ENCODE data around the gene SCP2. TPM values are rescaled to one million over a fixed set of nuclear protein-coding genes. Genes with fewer than 3 reads are reported as not detected.

The SCP2 gene
- total and polyA plus RNA-seq, 8 donors: 45.7 to 110 (median 70.4) TPM

DNA sequence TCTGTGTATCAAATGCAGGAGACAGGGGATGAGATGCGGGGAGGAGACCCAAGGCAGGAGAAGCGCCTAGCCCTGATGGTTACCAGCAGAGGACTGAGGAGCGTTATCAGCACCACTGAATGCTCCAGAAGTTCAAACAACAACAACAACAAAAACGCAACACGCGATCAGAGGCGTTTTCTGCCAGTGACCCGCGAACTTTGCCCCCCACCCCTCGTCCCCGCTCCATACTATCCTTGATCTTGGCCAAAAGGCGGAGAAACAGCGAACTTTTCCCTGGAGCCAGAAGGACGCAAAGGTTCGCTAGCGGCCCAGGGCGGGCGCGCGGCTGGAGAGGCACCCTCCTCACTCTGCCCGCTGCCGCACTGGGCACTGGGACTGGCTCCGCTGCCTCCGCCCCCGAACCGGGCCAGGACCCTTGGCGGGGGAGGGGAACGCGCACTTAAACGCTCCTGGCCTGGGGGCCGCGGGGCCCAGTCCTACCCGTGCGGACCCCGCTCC lies 6.2 kb upstream of the SCP2 start:
- FAIRE-seq (no peak), DNase-seq (peak; percentile 36 to 78 (median 56)), ATAC-seq (peak; percentile 68 to 85 (median 76))
- Histone ChIP-seq H3K9me3 (no peaks in the 10 kb centered on the region), H3K27me3 (no peaks in the 10 kb centered on the region), H3K27ac (peak overlapping the region; percentile 83 to 91 (median 86)), H3K4me3 (peak overlapping the region; percentile 67 to 90 (median 75)), H3K4me1 (peaks cover 0 to 10% (median 6%) of the 10 kb centered on the region in 3 donors), H3K36me3 (no peaks in the 10 kb centered on the region)
- intact Hi-C loops (cut with DNase I): no loop called here
- TF ChIP-seq, protein P1, sequence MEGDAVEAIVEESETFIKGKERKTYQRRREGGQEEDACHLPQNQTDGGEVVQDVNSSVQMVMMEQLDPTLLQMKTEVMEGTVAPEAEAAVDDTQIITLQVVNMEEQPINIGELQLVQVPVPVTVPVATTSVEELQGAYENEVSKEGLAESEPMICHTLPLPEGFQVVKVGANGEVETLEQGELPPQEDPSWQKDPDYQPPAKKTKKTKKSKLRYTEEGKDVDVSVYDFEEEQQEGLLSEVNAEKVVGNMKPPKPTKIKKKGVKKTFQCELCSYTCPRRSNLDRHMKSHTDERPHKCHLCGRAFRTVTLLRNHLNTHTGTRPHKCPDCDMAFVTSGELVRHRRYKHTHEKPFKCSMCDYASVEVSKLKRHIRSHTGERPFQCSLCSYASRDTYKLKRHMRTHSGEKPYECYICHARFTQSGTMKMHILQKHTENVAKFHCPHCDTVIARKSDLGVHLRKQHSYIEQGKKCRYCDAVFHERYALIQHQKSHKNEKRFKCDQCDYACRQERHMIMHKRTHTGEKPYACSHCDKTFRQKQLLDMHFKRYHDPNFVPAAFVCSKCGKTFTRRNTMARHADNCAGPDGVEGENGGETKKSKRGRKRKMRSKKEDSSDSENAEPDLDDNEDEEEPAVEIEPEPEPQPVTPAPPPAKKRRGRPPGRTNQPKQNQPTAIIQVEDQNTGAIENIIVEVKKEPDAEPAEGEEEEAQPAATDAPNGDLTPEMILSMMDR (IDR thresholded peaks at IDR 0.05): no peak
- 8 to 9% methylated on average over 35 of the region's 35 CpGs for WGBS, 2 donors

- Histone ChIP-seq H3K27ac (peak overlapping the region; percentile 17 to 50 (median 30)), H3K36me3 (no peaks in the 10 kb centered on the region), H3K4me3 (peak overlapping the region in 2 of 4 donors; percentile 17 to 57), H3K27me3 (no peaks in the 10 kb centered on the region), H3K4me1 (peaks cover 10 to 21% (median 14%) of the 10 kb centered on the region in 3 donors), H3K9me3 (no peaks in the 10 kb centered on the region)
- ATAC-seq (peak in 3 of 4 donors; percentile 30 to 52 (median 30)), FAIRE-seq (no peak), DNase-seq (peak in 4 of 6 donors; percentile 48 to 62 (median 58))
- TF ChIP-seq, protein P1 (IDR thresholded peaks at IDR 0.05): no peak
- intact Hi-C loops (cut with DNase I): no loop called here
- WGBS, 2 donors: 9 to 12% methylated on average over 5 of the region's 5 CpGs
These were observed 1.5 kb upstream of the SCP2 start for GRCh38 chr1:52925571-52926005.

DNA sequence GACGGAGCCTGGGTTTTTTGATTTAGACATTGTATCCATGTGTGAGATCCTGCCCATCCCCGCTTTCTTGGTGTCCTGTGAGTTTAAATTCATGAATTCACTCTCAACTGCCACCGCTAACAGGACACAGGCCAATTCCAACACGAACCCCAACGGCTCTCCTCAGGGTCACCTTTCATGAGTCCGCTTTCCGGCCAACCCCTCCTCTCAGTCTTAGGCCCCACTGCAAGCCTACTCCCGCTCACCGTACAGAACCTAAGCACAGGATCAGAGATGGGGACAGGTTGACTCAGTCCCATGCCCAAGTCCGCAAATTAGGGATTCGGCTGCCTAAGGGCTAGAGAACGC lies 238 bp upstream of the SCP2 start:
- DNase-seq: no peak
- ATAC-seq: peak in 3 of 4 donors; percentile 41 to 55 (median 50)
- H3K27ac ChIP-seq: peak overlapping the region; percentile 14 to 71 (median 59)
- 6 to 7% methylated on average over 12 of the region's 12 CpGs for WGBS, 2 donors
- TF ChIP-seq, protein P1 (IDR thresholded peaks at IDR 0.05): no peak
- intact Hi-C loops (cut with DNase I): no loop called here
- peaks cover 10 to 21% (median 14%) of the 10 kb centered on the region in 3 donors for H3K4me1 ChIP-seq
- no peaks in the 10 kb centered on the region for H3K9me3 ChIP-seq
- FAIRE-seq: no peak
- H3K36me3 ChIP-seq: no peaks in the 10 kb centered on the region
- H3K27me3 ChIP-seq: no peaks in the 10 kb centered on the region
- peak overlapping the region; percentile 57 to 84 (median 66) for H3K4me3 ChIP-seq

DNA sequence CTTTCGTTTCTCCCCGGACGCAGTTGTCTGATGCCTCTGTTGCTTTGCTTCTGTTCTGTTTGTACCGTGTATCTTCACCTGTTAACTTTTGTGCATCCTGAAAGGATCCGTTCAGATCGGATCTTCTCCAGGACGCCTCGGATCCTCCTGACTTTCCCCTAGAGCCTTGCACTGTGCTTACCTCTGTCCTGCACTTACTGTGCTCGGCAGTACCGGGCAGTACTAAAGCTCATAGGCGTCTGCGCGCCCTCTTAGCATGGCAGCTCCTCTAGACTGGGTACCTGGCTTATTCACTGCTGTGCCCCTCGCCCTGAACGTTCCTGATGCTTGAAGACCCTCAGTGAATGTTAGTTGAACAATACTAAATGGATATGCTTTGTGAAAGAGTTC lies 934 bp downstream of the SCP2 start:
- Histone ChIP-seq H3K27me3 (no peaks in the 10 kb centered on the region), H3K4me3 (peak overlapping the region; percentile 57 to 84 (median 66)), H3K9me3 (no peaks in the 10 kb centered on the region), H3K4me1 (peaks cover 10 to 21% (median 14%) of the 10 kb centered on the region in 3 donors), H3K27ac (peak overlapping the region in 3 of 4 donors; percentile 14 to 71 (median 59)), H3K36me3 (no peaks in the 10 kb centered on the region)
- TF ChIP-seq, protein P1 (IDR thresholded peaks at IDR 0.05): no peak
- 10 to 14% methylated on average over 15 of the region's 15 CpGs for WGBS, 2 donors
- intact Hi-C loops (cut with DNase I): no loop called here
- DNase-seq (no peak), FAIRE-seq (no peak), ATAC-seq (peak; percentile 12 to 50 (median 42))

DNA sequence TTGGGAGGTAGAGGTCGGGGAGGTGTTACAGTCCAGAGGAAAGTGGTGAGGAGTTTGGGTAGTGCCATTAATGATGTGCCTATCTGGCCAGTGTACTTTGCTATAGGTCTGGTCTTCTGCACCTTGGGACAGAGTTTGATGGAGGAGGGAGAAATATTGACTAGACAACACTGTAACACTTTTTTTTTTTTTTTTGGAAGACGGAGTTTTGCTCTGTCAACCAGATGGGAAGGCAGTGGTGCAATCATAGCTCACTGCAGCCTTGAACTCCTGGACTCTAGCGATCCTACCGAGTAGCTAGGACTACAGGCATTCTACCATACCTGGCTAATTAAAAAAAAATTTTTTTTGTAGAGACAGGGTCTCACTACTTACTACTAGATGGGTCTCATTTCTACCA lies 1.9 kb downstream of the SCP2 start:
- no peaks in the 10 kb centered on the region for H3K9me3 ChIP-seq
- FAIRE-seq (no peak), ATAC-seq (no peak), DNase-seq (no peak)
- intact Hi-C loops (cut with DNase I): no loop called here
- peaks cover 10 to 21% (median 14%) of the 10 kb centered on the region in 3 donors for H3K4me1 ChIP-seq
- WGBS, 2 donors: 78 to 79% methylated on average over 4 of the region's 4 CpGs
- no peaks in the 10 kb centered on the region for H3K27me3 ChIP-seq
- H3K27ac ChIP-seq: no peak overlapping the region
- TF ChIP-seq, protein P1 (IDR thresholded peaks at IDR 0.05): no peak
- no peaks in the 10 kb centered on the region for H3K36me3 ChIP-seq
- H3K4me3 ChIP-seq: no peak overlapping the region

Measured in pancreas (tissue), 10 donors.